Keratinocyte (primary cell): ENCODE measurements around the gene EDC4.

ENCODE experiments used
- EZH2 ChIP-seq: IDR thresholded peaks from one replicate; pipeline ENCODE4 v1.6.1; 2012; ENCODE audit warnings: inconsistent platforms, mild to moderate bottlenecking, low read length, moderate library complexity
- TF ChIP-seq, protein P1 (sequence below), 3 experiments: IDR thresholded peaks in 1 of 3; conservative IDR thresholded peaks in 1 of 3; optimal IDR thresholded peaks in 1 of 3; 2 replicates in 2 of 3; 3 replicates in 1 of 3; pipeline versions ENCODE3 to v1.5.1; 2011; ENCODE audit warnings: low read length in 3 of 3, mild to moderate bottlenecking in 3 of 3, moderate library complexity in 2 of 3, control low read depth in 1 of 3, inconsistent platforms in 1 of 3; ENCODE audit not compliant: insufficient read depth in 2 of 3; ENCODE audit errors: extremely low read depth in 1 of 3

GRCh38 chr16:67833415-67834241, 39.2 kb upstream of the EDC4 start:
- TF ChIP-seq, protein P1, sequence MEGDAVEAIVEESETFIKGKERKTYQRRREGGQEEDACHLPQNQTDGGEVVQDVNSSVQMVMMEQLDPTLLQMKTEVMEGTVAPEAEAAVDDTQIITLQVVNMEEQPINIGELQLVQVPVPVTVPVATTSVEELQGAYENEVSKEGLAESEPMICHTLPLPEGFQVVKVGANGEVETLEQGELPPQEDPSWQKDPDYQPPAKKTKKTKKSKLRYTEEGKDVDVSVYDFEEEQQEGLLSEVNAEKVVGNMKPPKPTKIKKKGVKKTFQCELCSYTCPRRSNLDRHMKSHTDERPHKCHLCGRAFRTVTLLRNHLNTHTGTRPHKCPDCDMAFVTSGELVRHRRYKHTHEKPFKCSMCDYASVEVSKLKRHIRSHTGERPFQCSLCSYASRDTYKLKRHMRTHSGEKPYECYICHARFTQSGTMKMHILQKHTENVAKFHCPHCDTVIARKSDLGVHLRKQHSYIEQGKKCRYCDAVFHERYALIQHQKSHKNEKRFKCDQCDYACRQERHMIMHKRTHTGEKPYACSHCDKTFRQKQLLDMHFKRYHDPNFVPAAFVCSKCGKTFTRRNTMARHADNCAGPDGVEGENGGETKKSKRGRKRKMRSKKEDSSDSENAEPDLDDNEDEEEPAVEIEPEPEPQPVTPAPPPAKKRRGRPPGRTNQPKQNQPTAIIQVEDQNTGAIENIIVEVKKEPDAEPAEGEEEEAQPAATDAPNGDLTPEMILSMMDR (optimal IDR thresholded peaks at IDR 0.05 in 1 of 3, IDR thresholded peaks at IDR 0.05 in 1 of 3, conservative IDR thresholded peaks at IDR 0.05 in 1 of 3; ENCODE audit: extremely low read depth in 1 of 3, insufficient read depth in 2 of 3, low read length in 3 of 3) = no peak
- no peak for TF ChIP-seq EZH2
